GM12892 (cell line): Measurements from ENCODE around the gene KIF19.

ENCODE experiments used
- DNase-seq: peaks from one replicate; pipeline ENCODE4 v3.0.0; 2011; ENCODE audit not compliant: insufficient read length
- FAIRE-seq: peaks from 2 replicates; lab custom pipeline; 2011; peaks lifted over from hg19 to GRCh38; lab: Jason Lieb, UNC
- POLR2A ChIP-seq: IDR thresholded peaks from 2 replicates; pipeline ENCODE4 v1.6.1; 2011; ENCODE audit warnings: low read depth, low read length, control low read depth
- POLR2AphosphoS5 ChIP-seq: IDR thresholded peaks from 2 replicates; pipeline ENCODE4 v1.6.1; 2011; ENCODE audit warnings: low read depth, low read length, control low read depth
- TAF1 ChIP-seq: IDR thresholded peaks from 2 replicates; pipeline ENCODE4 v1.6.1; 2011; ENCODE audit warnings: low read depth, mild to moderate bottlenecking, control low read depth, low read length, borderline replicate concordance

The KIF19 gene

GRCh38 chr17:74344658-74345057 is 18.6 kb downstream of the KIF19 start:
- no peak for FAIRE-seq
- no peak for DNase-seq
- no peak for TF ChIP-seq TAF1
- TF ChIP-seq POLR2AphosphoS5, result no peak
- no peak for TF ChIP-seq POLR2A

DNA sequence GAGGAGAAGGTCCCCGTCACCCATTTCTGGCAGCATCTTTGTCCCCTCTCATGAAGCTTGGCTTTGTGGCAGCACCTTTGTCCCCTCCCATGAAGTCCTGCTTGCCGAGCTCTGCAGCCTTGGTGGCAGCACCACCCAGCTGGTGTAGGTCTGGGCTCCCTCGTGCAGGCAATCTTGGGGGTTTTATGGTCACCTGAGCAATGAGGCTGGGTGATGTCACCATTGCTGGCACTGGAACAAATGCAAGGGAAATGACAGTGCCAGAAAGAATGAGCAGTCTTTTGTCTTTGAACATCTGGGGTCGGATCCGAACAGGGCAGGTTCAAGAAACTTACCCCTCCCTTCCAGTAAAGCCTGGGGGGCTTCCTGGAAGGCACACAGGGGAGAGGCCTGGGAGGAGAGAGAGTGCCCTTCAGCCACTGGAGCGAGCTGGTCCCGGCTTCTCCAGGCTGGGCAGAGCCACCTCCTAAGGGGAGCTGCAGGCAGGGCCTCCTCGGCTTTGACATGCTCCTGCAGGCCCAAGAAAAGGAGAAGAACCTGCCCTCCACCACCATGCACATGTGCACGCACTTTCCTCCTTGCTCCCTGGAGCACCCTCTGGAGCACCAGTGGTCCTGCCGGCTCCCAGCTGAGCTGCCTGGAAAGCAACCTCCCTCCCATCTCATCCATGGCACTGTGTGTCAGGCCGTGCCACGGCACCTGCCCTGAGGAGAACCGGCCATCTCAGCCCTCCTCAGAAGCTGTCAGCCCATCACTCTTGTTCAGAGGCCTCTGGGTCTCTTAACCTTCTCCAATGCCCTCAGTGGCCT is 19.6 kb downstream of the KIF19 start:
- DNase-seq, result no peak
- FAIRE-seq, result no peak
- no peak for TF ChIP-seq TAF1
- TF ChIP-seq POLR2AphosphoS5, result no peak
- no peak for TF ChIP-seq POLR2A

DNA sequence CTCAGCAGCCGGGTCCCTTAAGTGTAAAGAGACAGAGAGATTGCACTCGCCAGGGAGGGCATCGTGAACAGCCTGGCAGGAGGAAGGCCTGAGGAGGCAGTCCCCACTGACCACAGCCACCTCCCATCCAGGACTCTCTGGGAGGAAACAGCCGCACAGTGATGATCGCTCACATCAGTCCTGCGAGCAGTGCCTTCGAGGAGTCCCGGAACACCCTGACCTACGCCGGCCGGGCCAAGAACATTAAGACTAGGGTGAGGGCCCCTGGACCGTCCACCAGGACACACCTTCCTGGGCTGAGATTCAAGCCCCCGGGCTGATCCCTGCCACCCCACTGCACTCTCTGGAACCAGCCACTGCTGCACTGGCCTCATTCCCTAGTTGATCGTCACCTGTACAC is 21.6 kb downstream of the KIF19 start:
- FAIRE-seq (no peak), DNase-seq (no peak)
- no peak for TF ChIP-seq TAF1

DNA sequence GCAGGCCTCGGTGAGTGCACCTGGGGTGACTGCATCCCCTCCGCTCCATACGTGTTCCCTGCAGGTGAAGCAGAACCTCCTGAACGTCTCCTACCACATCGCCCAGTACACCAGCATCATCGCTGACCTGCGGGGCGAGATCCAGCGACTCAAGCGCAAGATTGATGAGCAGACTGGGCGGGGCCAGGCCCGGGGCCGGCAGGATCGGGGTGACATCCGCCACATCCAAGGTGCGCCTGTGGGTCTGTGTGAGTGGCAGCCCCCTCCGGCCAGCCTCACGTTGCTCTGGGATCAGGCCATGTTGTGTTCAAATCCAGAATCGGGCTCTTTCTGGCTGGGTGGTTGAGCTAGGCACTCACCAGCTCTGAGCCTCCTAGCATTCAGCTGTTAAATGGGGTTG is 23.1 kb downstream of the KIF19 start:
- FAIRE-seq (no peak), DNase-seq (no peak)
- TF ChIP-seq POLR2A (no peak), TAF1 (no peak), POLR2AphosphoS5 (no peak)

DNA sequence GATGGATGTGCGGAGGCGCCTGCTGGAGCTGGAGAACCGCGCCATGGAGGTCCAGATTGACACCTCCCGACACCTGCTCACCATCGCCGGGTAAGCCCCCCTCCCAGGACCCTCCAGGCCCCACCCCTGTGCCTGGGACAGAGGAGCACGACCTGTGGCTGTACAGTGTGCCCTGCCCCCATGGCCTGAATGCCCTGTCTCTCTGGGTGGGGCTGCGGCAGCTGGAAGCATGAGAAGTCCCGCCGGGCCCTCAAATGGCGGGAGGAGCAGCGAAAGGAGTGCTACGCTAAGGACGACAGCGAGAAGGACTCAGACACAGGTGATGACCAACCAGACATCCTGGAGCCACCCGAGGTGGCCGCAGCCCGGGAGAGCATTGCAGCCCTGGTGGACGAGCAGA is 24.5 kb downstream of the KIF19 start:
- FAIRE-seq, result no peak
- no peak for TF ChIP-seq TAF1
- TF ChIP-seq POLR2AphosphoS5, result no peak
- TF ChIP-seq POLR2A, result no peak
- no peak for DNase-seq

DNA sequence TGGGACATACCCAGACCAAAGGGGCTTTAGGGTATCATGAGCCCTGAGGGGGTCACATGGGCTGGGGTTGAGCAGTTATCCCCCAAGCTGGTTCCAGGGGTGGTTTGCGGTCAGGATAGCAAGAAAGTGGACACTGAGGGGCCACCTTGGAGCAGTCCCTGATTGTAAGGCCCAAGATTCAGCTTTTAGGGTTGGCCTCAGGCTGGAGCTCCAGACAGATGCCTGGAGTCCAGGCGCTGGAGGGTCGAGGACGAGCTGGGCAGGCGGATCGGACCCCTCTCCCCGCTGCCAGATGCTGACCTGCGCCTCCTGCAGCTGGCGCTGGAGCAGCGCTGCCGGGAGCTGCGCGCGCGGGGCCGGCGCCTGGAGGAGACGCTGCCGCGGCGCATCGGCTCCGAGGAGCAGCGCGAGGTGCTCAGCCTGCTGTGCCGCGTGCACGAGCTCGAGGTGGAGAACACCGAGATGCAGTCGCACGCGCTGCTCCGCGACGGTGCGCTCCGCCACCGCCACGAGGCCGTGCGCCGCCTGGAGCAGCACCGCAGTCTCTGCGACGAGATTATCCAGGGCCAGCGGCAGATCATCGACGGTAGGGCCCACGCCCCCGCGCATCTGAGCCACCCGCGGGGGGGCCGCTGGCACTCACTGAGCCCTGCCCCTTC is 25.7 kb downstream of the KIF19 start:
- no peak for DNase-seq
- FAIRE-seq, result no peak
- TF ChIP-seq POLR2AphosphoS5, result no peak
- no peak for TF ChIP-seq TAF1
- TF ChIP-seq POLR2A, result no peak

DNA sequence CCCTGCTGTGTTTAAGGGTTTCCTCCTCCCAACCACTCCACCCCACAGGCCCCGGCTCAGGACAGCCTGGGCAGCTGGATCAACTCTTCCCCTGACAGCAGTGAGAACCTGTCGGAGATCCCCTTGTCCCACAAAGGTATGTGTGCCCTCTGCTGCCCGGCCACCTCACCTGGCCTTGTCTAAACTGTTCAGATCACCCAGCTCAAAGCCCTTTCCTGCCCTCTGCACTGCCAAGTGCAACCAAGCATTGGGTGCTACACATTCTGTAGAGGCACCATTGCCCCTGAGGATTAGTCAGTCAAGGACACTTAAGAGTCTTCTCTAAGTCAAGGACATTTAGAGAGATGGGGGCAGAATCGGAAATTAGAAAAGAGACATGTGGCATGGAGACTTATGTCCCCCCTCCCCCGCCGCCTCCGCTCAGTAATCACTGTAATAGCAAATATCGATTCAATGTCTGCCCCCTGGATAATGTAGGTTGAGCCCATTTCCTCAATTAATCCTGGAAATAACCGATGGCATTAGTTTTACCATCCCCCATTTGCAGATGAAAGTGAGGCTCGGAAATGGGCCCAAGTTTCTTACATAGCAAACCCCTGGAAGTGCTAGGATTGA is 27.5 kb downstream of the KIF19 start:
- TF ChIP-seq TAF1 (no peak), POLR2AphosphoS5 (no peak), POLR2A (no peak)
- FAIRE-seq, result no peak
- no peak for DNase-seq

- DNase-seq (peak; percentile 73), FAIRE-seq (no peak)
- TF ChIP-seq POLR2AphosphoS5 (no peak), POLR2A (no peak), TAF1 (no peak)
Measured at GRCh38 chr17:74354123-74354522, 28.1 kb downstream of the KIF19 start.

GRCh38 chr17:74354561-74354960 is 28.5 kb downstream of the KIF19 start:
- FAIRE-seq, result no peak
- TF ChIP-seq POLR2A (no peak), TAF1 (no peak), POLR2AphosphoS5 (no peak)
- no peak for DNase-seq

GRCh38 chr17:74355065-74355464 is 29.0 kb downstream of the KIF19 start:
- DNase-seq, result no peak
- no peak for FAIRE-seq
- TF ChIP-seq POLR2AphosphoS5 (no peak), TAF1 (no peak), POLR2A (no peak)

GRCh38 chr17:74356646-74357465 is 30.8 kb downstream of the KIF19 start:
- FAIRE-seq, result no peak
- TF ChIP-seq POLR2AphosphoS5, result no peak
- no peak for TF ChIP-seq POLR2A
- TF ChIP-seq TAF1, result no peak
- DNase-seq, result no peak
